Liver (tissue), 9 donors: ENCODE data around the gene PLCL1. TPM values are rescaled to one million over a fixed set of nuclear protein-coding genes. Genes with fewer than 3 reads are reported as not detected.

ENCODE experiments used
- DNase-seq: peaks from one replicate; pipeline ENCODE4 v3.0.0-alpha.2; 2017; ENCODE audit warnings: low spot score
- H3K27ac ChIP-seq, 2 donors: one replicate each; pipeline ENCODE4 v1.7.0; 2013; ENCODE audit warnings: inconsistent platforms in 2 of 2, low read length in 2 of 2, control low read depth in 1 of 2, low read depth in 1 of 2, mild to moderate bottlenecking in 1 of 2
- H3K27me3 ChIP-seq, 4 donors: one replicate each; pipeline versions ENCODE4 v1.6.1 to v1.7.0; 2013; ENCODE audit warnings: low read length in 3 of 4, inconsistent platforms in 1 of 4, mild to moderate bottlenecking in 1 of 4, moderate library complexity in 1 of 4; ENCODE audit not compliant: control insufficient read depth in 4 of 4, insufficient read depth in 4 of 4
- H3K36me3 ChIP-seq, 4 donors: one replicate each; pipeline versions ENCODE4 v1.6.1 to v1.7.0; 2013; ENCODE audit warnings: low read length in 3 of 4, mild to moderate bottlenecking in 3 of 4, low read depth in 1 of 4, moderate library complexity in 1 of 4; ENCODE audit not compliant: control insufficient read depth in 4 of 4, insufficient read depth in 3 of 4
- H3K4me1 ChIP-seq, 4 donors: one replicate each; pipeline versions ENCODE4 v1.6.1 to v1.7.0; 2013; ENCODE audit warnings: low read length in 3 of 4, mild to moderate bottlenecking in 3 of 4, moderate library complexity in 1 of 4; ENCODE audit not compliant: control insufficient read depth in 4 of 4, insufficient read depth in 4 of 4
- H3K4me3 ChIP-seq, 3 donors: one replicate each; pipeline versions ENCODE4 v1.6.1 to v1.7.0; 2013; ENCODE audit warnings: low read length in 3 of 3, control low read depth in 1 of 3, low read depth in 1 of 3, mild to moderate bottlenecking in 1 of 3
- H3K9ac ChIP-seq, 2 donors: one replicate each; pipeline ENCODE4 v1.7.0; 2013; ENCODE audit warnings: low read length in 2 of 2, mild to moderate bottlenecking in 2 of 2, moderate library complexity in 2 of 2, control low read depth in 1 of 2, low read depth in 1 of 2
- H3K9me3 ChIP-seq, 4 donors: one replicate each; pipeline versions ENCODE4 v1.6.1 to v1.7.0; 2013; ENCODE audit warnings: low read length in 3 of 4; ENCODE audit not compliant: control insufficient read depth in 4 of 4
- EGR1 ChIP-seq, 2 donors: IDR thresholded peaks; 2 replicates each; pipeline ENCODE4 v1.6.1; 2016 to 2018; ENCODE audit warnings: antibody characterized with exemption in 2 of 2, low read depth in 2 of 2
- FOXA1 ChIP-seq: IDR thresholded peaks from 2 replicates; pipeline ENCODE4 v1.6.1; 2016; ENCODE audit warnings: antibody characterized with exemption
- FOXA2 ChIP-seq: IDR thresholded peaks from 2 replicates; pipeline ENCODE4 v1.6.1; 2016; ENCODE audit warnings: antibody characterized with exemption
- GABPA ChIP-seq, 2 donors: IDR thresholded peaks in 1 of 2; conservative IDR thresholded peaks in 1 of 2; 2 replicates each; pipeline ENCODE4 v1.6.1; 2016; ENCODE audit warnings: antibody characterized with exemption in 2 of 2, mild to moderate bottlenecking in 1 of 2, moderate library complexity in 1 of 2
- HNF4A ChIP-seq, 2 donors: conservative IDR thresholded peaks; 2 replicates each; pipeline ENCODE4 v1.6.1; 2016; ENCODE audit warnings: antibody characterized with exemption in 2 of 2, mild to moderate bottlenecking in 2 of 2
- JUND ChIP-seq, 2 donors: IDR thresholded peaks; 2 replicates each; pipeline ENCODE4 v1.6.1; 2016; ENCODE audit warnings: antibody characterized with exemption in 2 of 2
- NR2F2 ChIP-seq: IDR thresholded peaks from 2 replicates; pipeline ENCODE4 v1.6.1; 2016; ENCODE audit warnings: antibody characterized with exemption
- RAD21 ChIP-seq, 2 donors: IDR thresholded peaks; 2 replicates each; pipeline ENCODE4 v1.6.1; 2016; ENCODE audit warnings: antibody characterized with exemption in 2 of 2, mild to moderate bottlenecking in 2 of 2
- RXRA ChIP-seq, 2 donors: IDR thresholded peaks; 2 replicates each; pipeline ENCODE4 v1.6.1; 2017 to 2018; ENCODE audit warnings: antibody characterized with exemption in 2 of 2, mild to moderate bottlenecking in 1 of 2
- SP1 ChIP-seq: IDR thresholded peaks from 2 replicates; pipeline ENCODE4 v1.6.1; 2018; ENCODE audit warnings: antibody characterized with exemption, mild to moderate bottlenecking
- ZBTB33 ChIP-seq: IDR thresholded peaks from 2 replicates; pipeline ENCODE4 v1.6.1; 2016; ENCODE audit warnings: antibody characterized with exemption
- WGBS: extraction: QIAGEN DNeasy Blood & Tissue Kit; methylation state at CpG from one replicate; pipeline ENCODE4 v1.1.7; 2013; 5-methylcytosine and 5-hydroxymethylcytosine counted together
- polyA plus RNA-seq, 2 donors: library from polyadenylated mRNA; stranded (reverse) in 1 of 2; unstranded in 1 of 2; fragments of 200-250 nt in 1 of 2; fragments of >200 nt in 1 of 2; fragmentation: Nextera tagmentation in 1 of 2; extraction: Ambion mirVana in 1 of 2; gene quantifications; one replicate each; pipeline versions ENCODE4 v1.2.1 to v1.2.3, GENCODE V29; 2013 to 2015
- total RNA-seq, 2 donors: library from RNA; depleted of rRNA; stranded (reverse); fragments of >200 nt; gene quantifications; one replicate each; pipeline ENCODE4 v1.2.3, GENCODE V29; 2014
- TF ChIP-seq, protein P1 (sequence below): IDR thresholded peaks from 2 replicates; pipeline ENCODE4 v1.6.1; 2016; ENCODE audit warnings: antibody characterized with exemption
- TF ChIP-seq, protein P2 (sequence below): fragments of 150-350 bp; IDR thresholded peaks from 2 replicates; pipeline ENCODE4 v1.5.1; 2017; ENCODE audit warnings: improper control_type of control experiment, low read depth, low read length; ENCODE audit not compliant: missing input control
- TF ChIP-seq, protein P3 (sequence below): IDR thresholded peaks from 2 replicates; pipeline ENCODE4 v1.6.1; 2016; ENCODE audit warnings: antibody characterized with exemption, mild to moderate bottlenecking
- donor health status: healthy.
- donor health status: healthy.
- donor health status: healthy.
- donor health status: healthy.
- donor health status: healthy.

PLCL1 gene
- total and polyA plus RNA-seq, 4 donors = 0.08 to 0.59 (median 0.31) TPM

- no peak for TF ChIP-seq FOXA2
These were observed 297.7 kb downstream of the PLCL1 start (continued) for GRCh38 chr2:198102120-198102519.

DNA sequence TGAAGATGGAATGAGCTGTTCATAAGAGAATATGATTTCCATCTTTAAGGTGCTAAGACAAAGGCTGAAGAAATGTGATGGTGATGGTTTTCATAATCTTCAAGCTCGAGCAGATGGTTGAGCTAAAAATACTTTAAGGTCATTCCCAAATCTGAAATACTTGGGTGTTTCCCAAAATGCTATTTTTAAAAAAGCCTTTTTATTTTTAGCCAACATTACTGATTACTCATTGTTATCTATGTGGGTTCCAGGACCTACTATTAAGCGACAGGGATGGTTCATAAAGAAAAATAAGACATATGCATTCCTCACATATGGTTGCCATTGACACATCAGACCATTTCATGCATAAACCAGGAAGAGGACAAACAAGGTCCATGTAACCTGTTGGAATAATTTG is 298.5 kb downstream of the PLCL1 start:
- no peak overlapping the region for H3K27ac ChIP-seq
- WGBS = 70% methylated on average over 2 of the region's 2 CpGs
- TF ChIP-seq GABPA (IDR thresholded peaks at IDR 0.05 in 1 of 2, conservative IDR thresholded peaks at IDR 0.05 in 1 of 2) (no peak), HNF4A (conservative IDR thresholded peaks at IDR 0.05) (no peak), RAD21 (IDR thresholded peaks at IDR 0.05) (no peak), SP1 (no peak), FOXA1 (no peak), JUND (IDR thresholded peaks at IDR 0.05) (no peak), RXRA (IDR thresholded peaks at IDR 0.05) (no peak), NR2F2 (no peak), ZBTB33 (no peak), EGR1 (IDR thresholded peaks at IDR 0.05; ENCODE audit: low read depth in 2 of 2) (no peak)
- TF ChIP-seq, protein P1, sequence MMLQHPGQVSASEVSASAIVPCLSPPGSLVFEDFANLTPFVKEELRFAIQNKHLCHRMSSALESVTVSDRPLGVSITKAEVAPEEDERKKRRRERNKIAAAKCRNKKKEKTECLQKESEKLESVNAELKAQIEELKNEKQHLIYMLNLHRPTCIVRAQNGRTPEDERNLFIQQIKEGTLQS = no peak
- TF ChIP-seq, protein P2, sequence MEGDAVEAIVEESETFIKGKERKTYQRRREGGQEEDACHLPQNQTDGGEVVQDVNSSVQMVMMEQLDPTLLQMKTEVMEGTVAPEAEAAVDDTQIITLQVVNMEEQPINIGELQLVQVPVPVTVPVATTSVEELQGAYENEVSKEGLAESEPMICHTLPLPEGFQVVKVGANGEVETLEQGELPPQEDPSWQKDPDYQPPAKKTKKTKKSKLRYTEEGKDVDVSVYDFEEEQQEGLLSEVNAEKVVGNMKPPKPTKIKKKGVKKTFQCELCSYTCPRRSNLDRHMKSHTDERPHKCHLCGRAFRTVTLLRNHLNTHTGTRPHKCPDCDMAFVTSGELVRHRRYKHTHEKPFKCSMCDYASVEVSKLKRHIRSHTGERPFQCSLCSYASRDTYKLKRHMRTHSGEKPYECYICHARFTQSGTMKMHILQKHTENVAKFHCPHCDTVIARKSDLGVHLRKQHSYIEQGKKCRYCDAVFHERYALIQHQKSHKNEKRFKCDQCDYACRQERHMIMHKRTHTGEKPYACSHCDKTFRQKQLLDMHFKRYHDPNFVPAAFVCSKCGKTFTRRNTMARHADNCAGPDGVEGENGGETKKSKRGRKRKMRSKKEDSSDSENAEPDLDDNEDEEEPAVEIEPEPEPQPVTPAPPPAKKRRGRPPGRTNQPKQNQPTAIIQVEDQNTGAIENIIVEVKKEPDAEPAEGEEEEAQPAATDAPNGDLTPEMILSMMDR = no peak
- TF ChIP-seq, protein P3, sequence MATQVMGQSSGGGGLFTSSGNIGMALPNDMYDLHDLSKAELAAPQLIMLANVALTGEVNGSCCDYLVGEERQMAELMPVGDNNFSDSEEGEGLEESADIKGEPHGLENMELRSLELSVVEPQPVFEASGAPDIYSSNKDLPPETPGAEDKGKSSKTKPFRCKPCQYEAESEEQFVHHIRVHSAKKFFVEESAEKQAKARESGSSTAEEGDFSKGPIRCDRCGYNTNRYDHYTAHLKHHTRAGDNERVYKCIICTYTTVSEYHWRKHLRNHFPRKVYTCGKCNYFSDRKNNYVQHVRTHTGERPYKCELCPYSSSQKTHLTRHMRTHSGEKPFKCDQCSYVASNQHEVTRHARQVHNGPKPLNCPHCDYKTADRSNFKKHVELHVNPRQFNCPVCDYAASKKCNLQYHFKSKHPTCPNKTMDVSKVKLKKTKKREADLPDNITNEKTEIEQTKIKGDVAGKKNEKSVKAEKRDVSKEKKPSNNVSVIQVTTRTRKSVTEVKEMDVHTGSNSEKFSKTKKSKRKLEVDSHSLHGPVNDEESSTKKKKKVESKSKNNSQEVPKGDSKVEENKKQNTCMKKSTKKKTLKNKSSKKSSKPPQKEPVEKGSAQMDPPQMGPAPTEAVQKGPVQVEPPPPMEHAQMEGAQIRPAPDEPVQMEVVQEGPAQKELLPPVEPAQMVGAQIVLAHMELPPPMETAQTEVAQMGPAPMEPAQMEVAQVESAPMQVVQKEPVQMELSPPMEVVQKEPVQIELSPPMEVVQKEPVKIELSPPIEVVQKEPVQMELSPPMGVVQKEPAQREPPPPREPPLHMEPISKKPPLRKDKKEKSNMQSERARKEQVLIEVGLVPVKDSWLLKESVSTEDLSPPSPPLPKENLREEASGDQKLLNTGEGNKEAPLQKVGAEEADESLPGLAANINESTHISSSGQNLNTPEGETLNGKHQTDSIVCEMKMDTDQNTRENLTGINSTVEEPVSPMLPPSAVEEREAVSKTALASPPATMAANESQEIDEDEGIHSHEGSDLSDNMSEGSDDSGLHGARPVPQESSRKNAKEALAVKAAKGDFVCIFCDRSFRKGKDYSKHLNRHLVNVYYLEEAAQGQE = no peak
- H3K9me3 ChIP-seq = no peaks in the 10 kb centered on the region
- H3K4me3 ChIP-seq = no peak overlapping the region
- H3K36me3 ChIP-seq = no peaks in the 10 kb centered on the region
- no peaks in the 10 kb centered on the region for H3K27me3 ChIP-seq
- no peaks in the 10 kb centered on the region for H3K4me1 ChIP-seq
- H3K9ac ChIP-seq = no peak overlapping the region
- no peak for DNase-seq
